22Rv1 (cell line): ENCODE data around the gene NPY2R.

ENCODE experiments used
- CTCF ChIP-seq: fragments of 450-650 bp; IDR thresholded peaks from 2 replicates; pipeline ENCODE4 v1.5.1; 2017; ENCODE audit warnings: mild to moderate bottlenecking
- ZFX ChIP-seq: fragments of 450-650 bp; IDR thresholded peaks from 2 replicates; pipeline ENCODE4 v1.6.1; 2017; ENCODE audit warnings: antibody characterized with exemption, borderline replicate concordance

- TF ChIP-seq CTCF (no peak), ZFX (no peak)
Observed at GRCh38 chr4:155237567-155237966, 29.1 kb downstream of the NPY2R start.
